Measurements from ENCODE around the gene POMT1. TPM values are rescaled to one million over a fixed set of nuclear protein-coding genes. Genes with fewer than 3 reads are reported as not detected.
A peak's percentile ranks its signal among the peaks of the same experiment; 100 is the strongest.

The POMT1 gene
- total RNA-seq, 2 donors from 2014 or later: 13.7 to 16.4 TPM

- Histone ChIP-seq H3K4me3 (no peak overlapping the region), H3K4me1 (peaks cover 0 to 4% of the 10 kb centered on the region in 2 donors), H3K27me3 (no peaks in the 10 kb centered on the region), H3K9me3 (no peaks in the 10 kb centered on the region), H3K27ac (no peak overlapping the region), H3K36me3 (peaks cover 95% of the 10 kb centered on the region)
- TF ChIP-seq, protein P1, sequence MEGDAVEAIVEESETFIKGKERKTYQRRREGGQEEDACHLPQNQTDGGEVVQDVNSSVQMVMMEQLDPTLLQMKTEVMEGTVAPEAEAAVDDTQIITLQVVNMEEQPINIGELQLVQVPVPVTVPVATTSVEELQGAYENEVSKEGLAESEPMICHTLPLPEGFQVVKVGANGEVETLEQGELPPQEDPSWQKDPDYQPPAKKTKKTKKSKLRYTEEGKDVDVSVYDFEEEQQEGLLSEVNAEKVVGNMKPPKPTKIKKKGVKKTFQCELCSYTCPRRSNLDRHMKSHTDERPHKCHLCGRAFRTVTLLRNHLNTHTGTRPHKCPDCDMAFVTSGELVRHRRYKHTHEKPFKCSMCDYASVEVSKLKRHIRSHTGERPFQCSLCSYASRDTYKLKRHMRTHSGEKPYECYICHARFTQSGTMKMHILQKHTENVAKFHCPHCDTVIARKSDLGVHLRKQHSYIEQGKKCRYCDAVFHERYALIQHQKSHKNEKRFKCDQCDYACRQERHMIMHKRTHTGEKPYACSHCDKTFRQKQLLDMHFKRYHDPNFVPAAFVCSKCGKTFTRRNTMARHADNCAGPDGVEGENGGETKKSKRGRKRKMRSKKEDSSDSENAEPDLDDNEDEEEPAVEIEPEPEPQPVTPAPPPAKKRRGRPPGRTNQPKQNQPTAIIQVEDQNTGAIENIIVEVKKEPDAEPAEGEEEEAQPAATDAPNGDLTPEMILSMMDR (IDR thresholded peaks at IDR 0.05): no peak
- no peak for DNase-seq (ENCODE audit: low spot score)
These were observed 21.0 kb downstream of the POMT1 start for GRCh38 chr9:131523451-131524435.

GRCh38 chr9:131524665-131525315 is 22.1 kb downstream of the POMT1 start:
- H3K4me1 ChIP-seq: peaks cover 0 to 9% of the 10 kb centered on the region in 2 donors
- H3K9me3 ChIP-seq: no peaks in the 10 kb centered on the region
- H3K36me3 ChIP-seq: peaks cover 95% of the 10 kb centered on the region
- no peaks in the 10 kb centered on the region for H3K27me3 ChIP-seq
- H3K4me3 ChIP-seq: no peak overlapping the region
- TF ChIP-seq, protein P1 (IDR thresholded peaks at IDR 0.05): no peak
- no peak overlapping the region for H3K27ac ChIP-seq
- DNase-seq (ENCODE audit: low spot score): no peak

- Histone ChIP-seq H3K27me3 (no peaks in the 10 kb centered on the region), H3K4me3 (no peak overlapping the region)
- TF ChIP-seq, protein P1 (IDR thresholded peaks at IDR 0.05): no peak
These were observed 23.2 kb downstream of the POMT1 start for GRCh38 chr9:131525643-131526565.

GRCh38 chr9:131528186-131528585 is 25.5 kb downstream of the POMT1 start:
- H3K27ac ChIP-seq: no peak overlapping the region
- TF ChIP-seq, protein P1 (IDR thresholded peaks at IDR 0.05): no peak
- H3K4me3 ChIP-seq: no peak overlapping the region
- DNase-seq (ENCODE audit: low spot score): no peak
- H3K4me1 ChIP-seq: peaks cover 0 to 21% of the 10 kb centered on the region in 2 donors
- no peaks in the 10 kb centered on the region for H3K9me3 ChIP-seq
- H3K36me3 ChIP-seq: peaks cover 62% of the 10 kb centered on the region
- no peaks in the 10 kb centered on the region for H3K27me3 ChIP-seq

More at GRCh38 chr9:131525643-131526565, 23.2 kb downstream of the POMT1 start:
- DNase-seq (ENCODE audit: low spot score): no peak
- peaks cover 0 to 17% of the 10 kb centered on the region in 2 donors for H3K4me1 ChIP-seq
- H3K27ac ChIP-seq: peak overlapping the region; percentile 5 to 22
- H3K36me3 ChIP-seq: peaks cover 84% of the 10 kb centered on the region
- no peaks in the 10 kb centered on the region for H3K9me3 ChIP-seq

- peaks cover 54% of the 10 kb centered on the region for H3K36me3 ChIP-seq
- no peak for DNase-seq (ENCODE audit: low spot score)
- TF ChIP-seq, protein P1 (IDR thresholded peaks at IDR 0.05): no peak
These were observed 26.3 kb downstream of the POMT1 start for GRCh38 chr9:131528886-131529505.

More at GRCh38 chr9:131528886-131529505, 26.3 kb downstream of the POMT1 start:
- Histone ChIP-seq H3K4me1 (peaks cover 0 to 21% of the 10 kb centered on the region in 2 donors), H3K9me3 (no peaks in the 10 kb centered on the region), H3K27me3 (no peaks in the 10 kb centered on the region), H3K4me3 (no peak overlapping the region), H3K27ac (no peak overlapping the region)

Data from right atrium auricular region (tissue), 2 donors.